COR-L47 (cell line): ENCODE data around the gene TRIM38.
"Not testable (repeated sequence)": the region's sequence is repeated elsewhere in the genome, so short reads cannot be mapped to it uniquely, and the experiment has no call there.

ENCODE experiments used
- DNase-seq: peaks from one replicate; lab custom pipeline; 2025; lab: John Stamatoyannopoulos, UW

TRIM38 gene

DNA sequence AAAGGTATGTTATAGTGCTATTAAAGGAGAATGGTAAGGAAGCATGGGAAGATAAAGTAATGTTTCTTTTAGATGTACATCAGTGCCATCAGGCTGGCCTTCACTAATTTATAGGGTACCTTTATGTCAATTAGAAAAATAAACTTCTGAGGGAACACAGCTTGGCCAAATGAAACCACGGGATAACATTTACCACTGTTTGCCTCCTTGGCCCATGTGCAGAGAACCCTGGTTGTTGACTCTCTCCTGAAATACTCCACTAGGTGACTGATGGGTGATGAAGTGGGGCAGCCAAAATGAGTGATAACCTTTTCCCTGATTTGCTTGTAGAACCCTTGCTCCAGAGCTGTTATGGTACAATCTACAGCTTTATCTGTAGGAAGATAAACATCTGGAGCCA lies 9.5 kb downstream of the TRIM38 start:
- no peak for DNase-seq

- DNase-seq = no peak
Measured at GRCh38 chr6:25972902-25973301, 10.3 kb downstream of the TRIM38 start.

- DNase-seq = no peak
Measured at GRCh38 chr6:25973923-25974555, 11.4 kb downstream of the TRIM38 start.

DNA sequence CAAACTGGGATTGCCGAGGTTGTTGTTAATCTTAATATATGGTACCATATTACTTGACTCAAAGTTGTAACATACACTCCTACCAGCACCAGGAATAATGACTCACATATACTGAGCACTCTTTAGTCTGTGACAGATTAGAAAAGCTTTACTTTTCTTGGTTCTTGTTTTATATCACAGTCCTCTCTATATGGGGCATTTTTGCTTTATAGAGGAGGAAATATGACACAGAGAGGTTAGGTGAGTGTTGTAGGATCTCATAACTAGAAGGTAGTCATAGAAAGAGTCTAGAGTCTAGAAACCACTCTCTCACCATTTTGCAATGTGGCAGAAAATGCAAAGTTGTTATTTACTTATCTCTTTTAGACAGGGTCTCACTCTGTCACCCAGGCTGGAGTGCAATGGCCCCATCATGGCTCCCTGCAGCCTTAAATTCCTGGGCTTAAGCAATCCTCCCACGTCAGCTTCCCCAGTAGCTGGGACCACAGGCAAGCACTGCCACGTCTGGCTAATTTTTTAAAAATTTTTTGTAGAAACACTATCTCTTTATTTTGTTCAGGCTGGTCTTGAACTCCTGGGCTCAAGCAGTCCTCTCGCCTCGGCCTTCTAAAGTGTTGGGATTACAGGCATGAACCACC lies 13.4 kb downstream of the TRIM38 start:
- no peak for DNase-seq

DNA sequence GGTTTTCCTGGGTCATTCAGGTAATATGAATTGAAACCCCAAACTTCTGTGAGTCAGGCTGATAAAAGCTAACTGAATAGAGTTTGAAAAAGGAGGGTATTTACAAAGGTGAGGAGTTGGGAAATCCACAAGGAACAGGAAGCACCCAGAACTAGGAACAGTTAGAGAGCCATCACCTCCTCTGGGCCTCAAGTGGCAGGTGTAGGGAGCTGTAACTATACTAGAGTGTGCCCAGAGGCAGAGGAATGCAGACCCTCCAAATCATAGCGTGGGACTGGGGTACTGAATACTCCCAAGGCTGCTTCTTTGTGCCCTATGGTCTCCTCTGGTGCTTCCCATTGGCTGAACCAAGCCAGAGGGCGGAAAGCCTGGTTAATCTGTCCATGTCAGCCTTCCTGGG lies 18.3 kb downstream of the TRIM38 start:
- no peak for DNase-seq

- no peak for DNase-seq
Measured at GRCh38 chr6:25981568-25982263, 19.1 kb downstream of the TRIM38 start.

DNA sequence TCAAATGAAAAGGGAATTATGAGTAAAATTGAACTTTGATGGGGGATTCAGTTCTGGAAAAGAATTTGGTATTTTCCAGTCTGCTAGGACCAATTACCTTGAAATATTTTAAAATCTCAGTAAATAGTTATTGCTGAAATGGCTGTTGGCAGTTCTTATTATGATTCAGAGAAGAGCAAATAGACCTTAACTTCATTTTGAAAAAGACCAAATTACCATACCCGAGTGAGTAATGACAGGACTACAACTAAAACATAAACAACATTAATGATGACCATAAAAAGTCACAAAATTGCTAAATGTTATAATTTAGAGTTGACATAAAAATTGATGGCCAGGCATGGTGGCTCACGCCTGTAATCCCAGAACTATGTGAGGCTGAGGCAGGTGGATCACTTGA lies 21.7 kb downstream of the TRIM38 start:
- no peak for DNase-seq

- DNase-seq = no peak
Measured at GRCh38 chr6:25987845-25988244, 25.2 kb downstream of the TRIM38 start.

- DNase-seq = no peak
Measured at GRCh38 chr6:25990172-25990873, 27.7 kb downstream of the TRIM38 start.

DNA sequence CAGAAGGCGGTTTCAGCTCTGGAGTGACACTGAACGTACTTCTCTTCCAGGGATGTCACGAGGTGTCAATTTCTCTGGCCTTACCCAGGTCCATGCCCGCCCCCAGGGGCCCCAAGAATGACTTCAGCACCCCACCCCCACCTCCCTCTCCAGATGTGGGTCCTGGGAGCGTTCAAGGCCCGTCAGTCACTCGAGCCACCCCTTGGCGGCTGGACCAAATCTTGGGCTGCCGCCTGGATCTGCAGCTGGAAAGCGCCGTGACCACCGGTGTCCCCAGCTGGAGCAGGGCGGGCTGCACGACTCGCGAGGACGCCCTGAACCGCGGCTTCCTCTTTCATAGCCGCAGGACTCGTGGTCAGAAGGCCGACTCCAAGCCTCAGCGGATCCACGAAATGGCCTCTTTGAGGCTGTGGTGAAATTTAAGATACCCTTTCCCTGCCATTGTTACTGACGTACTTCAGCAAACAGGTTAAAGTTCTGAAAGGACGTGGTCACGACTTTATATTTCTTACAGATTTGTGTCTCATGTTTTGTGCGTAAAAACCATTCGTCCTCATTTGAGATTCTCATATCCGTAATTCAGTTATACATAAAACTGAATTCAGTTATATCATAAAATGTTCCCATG lies 29.3 kb downstream of the TRIM38 start:
- peak; percentile 40 for DNase-seq

GRCh38 chr6:25992413-25993340 lies 30.1 kb downstream of the TRIM38 start:
- DNase-seq = peak; percentile 93

GRCh38 chr6:25993341-25993684 lies 30.7 kb downstream of the TRIM38 start:
- DNase-seq = not testable (repeated sequence)

- DNase-seq = no peak
Measured at GRCh38 chr6:25995507-25995906, 32.9 kb downstream of the TRIM38 start.

DNA sequence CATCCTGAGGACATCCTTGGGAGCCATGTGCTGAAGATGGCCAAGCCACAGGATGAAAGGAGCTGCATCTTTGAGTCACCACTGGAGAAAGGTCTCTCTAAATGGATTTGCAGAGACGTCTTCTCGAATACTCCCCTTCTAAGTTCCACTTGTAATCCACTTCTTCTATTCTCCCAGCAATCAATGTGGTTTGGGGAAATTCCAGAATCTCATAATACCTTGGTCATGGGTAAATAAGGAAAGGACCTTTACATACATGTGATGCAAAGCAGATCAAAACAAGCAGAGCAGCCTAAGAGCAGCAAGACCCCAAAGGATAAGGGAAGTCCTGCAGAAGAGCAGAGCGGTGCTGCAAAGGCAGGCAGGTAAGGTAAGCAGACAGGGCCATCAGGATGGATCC lies 35.3 kb downstream of the TRIM38 start:
- no peak for DNase-seq

- no peak for DNase-seq
Measured at GRCh38 chr6:25998379-25998778, 35.8 kb downstream of the TRIM38 start.

DNA sequence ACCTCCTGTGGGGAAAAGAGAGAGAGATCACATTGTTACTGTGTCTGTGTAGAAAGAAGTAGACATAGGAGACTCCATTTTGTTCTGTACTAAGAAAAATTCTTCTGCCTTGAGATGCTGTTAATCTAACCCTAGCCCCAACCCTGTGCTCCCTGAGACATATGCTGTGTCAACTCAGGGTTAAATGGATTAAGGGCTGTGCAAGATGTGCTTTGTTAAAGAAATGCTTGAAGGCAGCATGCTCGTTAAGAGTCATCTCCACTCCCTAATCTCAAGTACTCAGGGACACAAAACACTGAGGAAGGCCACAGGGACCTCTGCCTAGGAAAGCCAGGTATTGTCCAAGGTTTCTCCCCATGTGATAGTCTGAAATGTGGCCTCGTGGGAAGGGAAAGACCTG lies 36.6 kb downstream of the TRIM38 start:
- DNase-seq = not testable (repeated sequence)

- no peak for DNase-seq
Measured at GRCh38 chr6:26000366-26001144, 38.0 kb downstream of the TRIM38 start.

GRCh38 chr6:26003102-26003694 lies 40.6 kb downstream of the TRIM38 start:
- DNase-seq = peak; percentile 43

DNA sequence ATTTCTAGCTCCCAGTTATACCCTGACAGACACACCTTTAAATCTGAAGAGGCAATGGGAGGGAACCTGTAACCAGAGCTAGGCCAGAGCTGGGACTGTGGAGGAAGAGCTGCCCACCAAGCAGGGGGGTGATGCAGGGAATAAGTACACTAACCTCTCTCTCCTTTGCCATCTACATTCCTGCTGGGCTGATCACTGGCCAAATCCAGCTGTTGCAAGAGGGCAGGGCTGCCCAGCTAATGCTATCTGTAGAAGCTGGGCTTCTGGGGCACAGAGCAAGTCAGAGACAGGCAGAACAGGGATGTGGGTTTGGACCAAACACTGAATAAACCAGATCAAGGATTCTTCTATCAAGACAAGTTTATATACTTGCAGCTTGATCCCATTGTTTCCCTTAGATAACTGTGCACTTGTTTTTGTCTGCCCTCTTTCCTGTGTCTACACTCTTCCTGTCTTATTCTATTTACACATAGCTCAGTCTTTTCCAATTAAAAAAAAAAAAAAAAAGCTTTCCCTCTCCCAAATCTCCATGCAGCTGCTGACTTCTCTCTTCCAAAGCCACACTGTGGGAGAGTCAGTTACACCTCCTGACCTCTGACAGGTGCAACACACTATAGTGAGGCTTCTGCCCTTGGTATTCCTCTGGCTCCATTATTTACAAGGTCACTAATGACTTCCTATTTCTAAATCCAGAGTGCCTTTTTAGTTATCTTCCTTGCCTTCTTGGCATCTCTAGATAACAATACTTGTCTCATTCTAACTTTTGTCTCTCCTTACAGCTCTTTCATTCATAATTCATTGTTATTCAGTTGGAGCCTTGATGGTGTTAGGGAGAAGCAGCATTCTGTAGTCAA lies 43.7 kb downstream of the TRIM38 start:
- DNase-seq = no peak
